CD14-positive monocyte (primary cell): ENCODE measurements around the gene COPS9. TPM values are rescaled to one million over a fixed set of nuclear protein-coding genes. Genes with fewer than 3 reads are reported as not detected.

Experiments
- DNase-seq, 3 donors: peaks; one replicate each; pipeline ENCODE4 v3.0.0-alpha.2; 2011 to 2022
- H2AFZ ChIP-seq: 2 replicates; pipeline ENCODE4 v1.6.0; 2012; ENCODE audit warnings: mild to moderate bottlenecking, low read depth, low read length, inconsistent platforms; ENCODE audit not compliant: insufficient read depth, poor library complexity, severe bottlenecking
- H3K27ac ChIP-seq, 2 donors: 1 replicate in 1 of 2; 2 replicates in 1 of 2; pipeline ENCODE4 v1.5.1; 2012 to 2013; ENCODE audit warnings: low read length in 2 of 2, control low read depth in 1 of 2, inconsistent platforms in 1 of 2, low read depth in 1 of 2, mild to moderate bottlenecking in 1 of 2
- H3K27me3 ChIP-seq, 2 donors: one replicate each; pipeline versions ENCODE4 v1.6.0 to v1.6.1; 2011 to 2013; ENCODE audit warnings: low read length in 2 of 2; ENCODE audit not compliant: control insufficient read depth in 2 of 2, insufficient read depth in 2 of 2
- H3K36me3 ChIP-seq, 2 donors: replicated peaks in 1 of 2; 1 replicate in 1 of 2; 2 replicates in 1 of 2; pipeline versions ENCODE4 v1.5.1 to v1.6.1; 2012 to 2013; ENCODE audit warnings: low read length in 2 of 2, control low read depth in 1 of 2, inconsistent platforms in 1 of 2, mild to moderate bottlenecking in 1 of 2; ENCODE audit not compliant: insufficient read depth in 2 of 2, control insufficient read depth in 1 of 2
- H3K4me1 ChIP-seq, 2 donors: 1 replicate in 1 of 2; 2 replicates in 1 of 2; pipeline versions ENCODE4 v1.5.1 to v1.6.1; 2012 to 2013; ENCODE audit warnings: low read length in 2 of 2, control low read depth in 1 of 2, inconsistent platforms in 1 of 2, mild to moderate bottlenecking in 1 of 2, moderate library complexity in 1 of 2; ENCODE audit not compliant: insufficient read depth in 2 of 2, control insufficient read depth in 1 of 2
- H3K4me2 ChIP-seq: replicated peaks from 2 replicates; pipeline ENCODE3; 2012; ENCODE audit warnings: low read length, moderate library complexity, mild to moderate bottlenecking; ENCODE audit not compliant: poor library complexity, severe bottlenecking; ENCODE audit errors: extremely low read depth
- H3K4me3 ChIP-seq, 3 experiments: fragments of 200-600 bp in 1 of 3; sonication (generic) in 1 of 3; replicated peaks in 1 of 3; 1 replicate in 2 of 3; 2 replicates in 1 of 3; pipeline ENCODE4 v1.5.1; 2011 to 2013; ENCODE audit warnings: low read length in 3 of 3, mild to moderate bottlenecking in 3 of 3, control low read depth in 2 of 3, low read depth in 2 of 3, inconsistent platforms in 1 of 3, moderate library complexity in 1 of 3
- H3K79me2 ChIP-seq: 2 replicates; pipeline ENCODE4 v1.6.0; 2012; ENCODE audit warnings: mild to moderate bottlenecking, control low read depth, inconsistent platforms, low read length, moderate library complexity; ENCODE audit not compliant: insufficient read depth
- H3K9ac ChIP-seq: 2 replicates; pipeline ENCODE4 v1.6.0; 2017; ENCODE audit warnings: low read length, mild to moderate bottlenecking; ENCODE audit not compliant: insufficient read depth, poor library complexity, severe bottlenecking
- H3K9me3 ChIP-seq, 2 donors: replicated peaks in 1 of 2; 1 replicate in 1 of 2; 2 replicates in 1 of 2; pipeline versions ENCODE4 v1.5.1 to v1.6.1; 2012 to 2013; ENCODE audit warnings: low read length in 2 of 2, control low read depth in 1 of 2; ENCODE audit not compliant: control insufficient read depth in 1 of 2, insufficient read depth in 1 of 2
- H4K20me1 ChIP-seq: 2 replicates; pipeline ENCODE4 v1.6.0; 2012; ENCODE audit warnings: mild to moderate bottlenecking, low read length, control low read depth, moderate library complexity; ENCODE audit not compliant: insufficient read depth
- H3K27ac Mint-ChIP-seq, 7 donors: one replicate each; pipeline ENCODE4 v1.8.0; 2020; ENCODE audit warnings: mild to moderate bottlenecking in 7 of 7, mixed read lengths in 7 of 7, moderate library complexity in 6 of 7, inconsistent platforms in 2 of 7
- H3K27me3 Mint-ChIP-seq, 3 donors: one replicate each; pipeline ENCODE4 v1.8.0; 2021 to 2022; ENCODE audit warnings: low read depth in 3 of 3, mild to moderate bottlenecking in 3 of 3, mixed read lengths in 3 of 3, moderate library complexity in 3 of 3, inconsistent platforms in 1 of 3
- H3K36me3 Mint-ChIP-seq, 2 donors: one replicate each; pipeline ENCODE4 v1.8.0; 2020; ENCODE audit warnings: mixed read lengths in 2 of 2, inconsistent platforms in 1 of 2, mild to moderate bottlenecking in 1 of 2
- H3K4me1 Mint-ChIP-seq: one replicate; pipeline ENCODE4 v1.8.0; 2020; ENCODE audit warnings: mild to moderate bottlenecking, mixed read lengths
- H3K4me3 Mint-ChIP-seq, 2 donors: one replicate each; pipeline ENCODE4 v1.8.0; 2020; ENCODE audit warnings: mild to moderate bottlenecking in 2 of 2, mixed read lengths in 2 of 2, moderate library complexity in 1 of 2
- H3K9me3 Mint-ChIP-seq, 7 donors: one replicate each; pipeline ENCODE4 v1.8.0; 2020 to 2022; ENCODE audit warnings: mixed read lengths in 7 of 7, mild to moderate bottlenecking in 6 of 7, moderate library complexity in 6 of 7, inconsistent platforms in 2 of 7
- WGBS: methylation state at CpG from one replicate; pipeline ENCODE4 v1.1.5; 2013; ENCODE audit warnings: missing lambda C conversion rate; ENCODE audit not compliant: insufficient coverage; 5-methylcytosine and 5-hydroxymethylcytosine counted together
- intact Hi-C, 2 donors: fragments of 100-400 bp; cut with micrococcal nuclease; formaldehyde crosslinking; loops; one replicate each; pipeline versions ENCODE4 v1.15.0 to v1.15.1; 2023
- polyA plus RNA-seq, 3 donors: library from polyadenylated mRNA; depleted of rRNA in 1 of 3; unstranded in 2 of 3; stranded (reverse) in 1 of 3; fragments of 300-500 nt in 2 of 3; fragments of >200 nt in 1 of 3; fragmentation: Illumina TruSeq in 2 of 3; gene quantifications; 1 replicate in 2 of 3; 2 replicates in 1 of 3; pipeline ENCODE4 v1.2.3, GENCODE V29; 2012 to 2021
- TF ChIP-seq, protein P1 (sequence below): fragments of 200-600 bp; IDR thresholded peaks from one replicate; pipeline ENCODE4 v1.8.0; 2022; ENCODE audit warnings: antibody characterized with exemption, mild to moderate bottlenecking

The COPS9 gene
- polyA plus RNA-seq, 3 donors: 123 to 300 (median 268) TPM

GRCh38 chr2:240138254-240138984 is 2.3 kb upstream of the COPS9 start:
- no peak for DNase-seq
- no peak overlapping the region for H3K27ac Mint-ChIP-seq

GRCh38 chr2:240137596-240138253 is 1.6 kb upstream of the COPS9 start:
- DNase-seq: no peak
- H3K79me2 ChIP-seq: peaks cover 18% of the 10 kb centered on the region
- no peak overlapping the region for H3K4me3 ChIP-seq
- peaks cover 10 to 11% of the 10 kb centered on the region in 2 donors for H3K36me3 ChIP-seq
- Mint-ChIP-seq H3K4me1 (peaks cover 25% of the 10 kb centered on the region), H3K4me3 (peak overlapping the region in 1 of 2 donors; percentile 96), H3K36me3 (peaks cover 12 to 14% of the 10 kb centered on the region in 2 donors), H3K27me3 (peaks cover 6 to 30% (median 11%) of the 10 kb centered on the region in 3 donors), H3K9me3 (peaks cover 0 to 4% (median 0%) of the 10 kb centered on the region in 7 donors), H3K27ac (no peak overlapping the region)
- H3K9ac ChIP-seq: no peak overlapping the region
- H3K4me2 ChIP-seq: no peak overlapping the region
- peaks cover 19 to 22% of the 10 kb centered on the region in 2 donors for H3K4me1 ChIP-seq
- intact Hi-C loops: no loop called here
- peaks cover 0 to 17% of the 10 kb centered on the region in 2 donors for H3K27me3 ChIP-seq
- 95% methylated on average over 17 of the region's 19 CpGs for WGBS
- H3K27ac ChIP-seq: no peak overlapping the region
- H3K9me3 ChIP-seq: no peaks in the 10 kb centered on the region
- TF ChIP-seq, protein P1, sequence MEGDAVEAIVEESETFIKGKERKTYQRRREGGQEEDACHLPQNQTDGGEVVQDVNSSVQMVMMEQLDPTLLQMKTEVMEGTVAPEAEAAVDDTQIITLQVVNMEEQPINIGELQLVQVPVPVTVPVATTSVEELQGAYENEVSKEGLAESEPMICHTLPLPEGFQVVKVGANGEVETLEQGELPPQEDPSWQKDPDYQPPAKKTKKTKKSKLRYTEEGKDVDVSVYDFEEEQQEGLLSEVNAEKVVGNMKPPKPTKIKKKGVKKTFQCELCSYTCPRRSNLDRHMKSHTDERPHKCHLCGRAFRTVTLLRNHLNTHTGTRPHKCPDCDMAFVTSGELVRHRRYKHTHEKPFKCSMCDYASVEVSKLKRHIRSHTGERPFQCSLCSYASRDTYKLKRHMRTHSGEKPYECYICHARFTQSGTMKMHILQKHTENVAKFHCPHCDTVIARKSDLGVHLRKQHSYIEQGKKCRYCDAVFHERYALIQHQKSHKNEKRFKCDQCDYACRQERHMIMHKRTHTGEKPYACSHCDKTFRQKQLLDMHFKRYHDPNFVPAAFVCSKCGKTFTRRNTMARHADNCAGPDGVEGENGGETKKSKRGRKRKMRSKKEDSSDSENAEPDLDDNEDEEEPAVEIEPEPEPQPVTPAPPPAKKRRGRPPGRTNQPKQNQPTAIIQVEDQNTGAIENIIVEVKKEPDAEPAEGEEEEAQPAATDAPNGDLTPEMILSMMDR: no peak
- peaks cover 12% of the 10 kb centered on the region for H4K20me1 ChIP-seq
- H2AFZ ChIP-seq: peak overlapping the region; percentile 21

More at GRCh38 chr2:240138254-240138984, 2.3 kb upstream of the COPS9 start:
- Mint-ChIP-seq H3K9me3 (peaks cover 0 to 4% (median 0%) of the 10 kb centered on the region in 7 donors), H3K4me3 (no peak overlapping the region), H3K4me1 (peaks cover 25% of the 10 kb centered on the region), H3K36me3 (peaks cover 6 to 7% of the 10 kb centered on the region in 2 donors), H3K27me3 (peaks cover 6 to 30% (median 14%) of the 10 kb centered on the region in 3 donors)
- TF ChIP-seq, protein P1: no peak
- no peak overlapping the region for H3K9ac ChIP-seq
- WGBS: 100% methylated on average over 1 of the region's 9 CpGs
- no peak overlapping the region for H3K4me3 ChIP-seq
- peaks cover 12% of the 10 kb centered on the region for H4K20me1 ChIP-seq
- peaks cover 18% of the 10 kb centered on the region for H3K79me2 ChIP-seq
- peak overlapping the region; percentile 21 for H2AFZ ChIP-seq
- intact Hi-C loops: no loop called here
- H3K36me3 ChIP-seq: peaks cover 3 to 4% of the 10 kb centered on the region in 2 donors
- H3K9me3 ChIP-seq: no peaks in the 10 kb centered on the region
- no peak overlapping the region for H3K27ac ChIP-seq
- H3K27me3 ChIP-seq: peaks cover 0 to 17% of the 10 kb centered on the region in 2 donors
- peaks cover 19 to 22% of the 10 kb centered on the region in 2 donors for H3K4me1 ChIP-seq
- H3K4me2 ChIP-seq: no peak overlapping the region
